ENCODE results near the gene UBR4.

Gene UBR4

DNA sequence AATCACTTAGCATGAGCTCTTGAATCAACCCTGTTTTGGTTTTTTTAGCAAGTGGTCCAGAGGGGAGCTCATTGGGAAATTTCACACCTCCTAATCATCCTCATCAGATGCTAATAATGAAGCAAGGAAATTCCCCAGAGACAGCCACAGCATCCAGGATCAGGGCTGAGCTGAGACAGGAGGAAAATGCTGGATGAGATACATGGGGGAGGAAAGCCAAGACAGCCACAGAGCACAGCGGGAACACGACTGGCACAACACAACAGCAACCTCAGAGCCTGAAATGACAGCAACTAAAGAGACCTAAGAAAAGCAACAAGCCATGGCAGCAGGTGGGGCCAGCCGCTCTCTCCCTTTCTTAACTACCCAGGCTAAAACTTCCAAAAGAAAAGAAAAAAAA lies 70.4 kb downstream of the UBR4 start:
- DNase-seq (ENCODE audit: low read depth): no peak

DNA sequence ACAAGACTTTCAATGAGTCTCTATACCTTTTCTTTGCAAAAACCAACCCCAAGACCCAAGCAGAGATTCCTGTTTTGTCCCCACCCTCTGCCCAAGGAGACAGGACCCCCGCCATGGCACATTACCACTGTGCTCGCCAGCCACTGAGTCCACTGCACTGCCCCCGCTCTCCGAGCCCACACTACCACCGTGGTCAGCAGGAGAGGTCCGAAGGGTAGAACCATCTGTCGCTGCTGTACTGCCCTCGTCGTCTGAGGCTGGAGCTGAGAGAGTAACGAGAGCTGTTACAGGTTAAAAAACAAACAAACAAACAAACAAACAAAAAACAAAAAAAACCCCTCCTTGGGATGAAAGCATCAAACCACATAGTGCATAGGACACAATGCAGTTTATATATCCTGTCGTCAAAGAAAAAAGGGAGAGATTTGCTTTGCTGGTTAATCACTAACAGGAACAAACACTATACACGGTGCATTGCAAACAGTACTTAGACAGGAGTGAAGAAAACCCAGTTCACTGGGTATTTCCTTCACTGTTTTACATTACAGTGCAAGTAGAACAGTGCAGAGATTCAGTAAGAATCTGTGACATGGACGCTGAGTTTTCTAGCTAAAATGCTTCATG lies 71.0 kb downstream of the UBR4 start:
- DNase-seq (ENCODE audit: low read depth): no peak

DNA sequence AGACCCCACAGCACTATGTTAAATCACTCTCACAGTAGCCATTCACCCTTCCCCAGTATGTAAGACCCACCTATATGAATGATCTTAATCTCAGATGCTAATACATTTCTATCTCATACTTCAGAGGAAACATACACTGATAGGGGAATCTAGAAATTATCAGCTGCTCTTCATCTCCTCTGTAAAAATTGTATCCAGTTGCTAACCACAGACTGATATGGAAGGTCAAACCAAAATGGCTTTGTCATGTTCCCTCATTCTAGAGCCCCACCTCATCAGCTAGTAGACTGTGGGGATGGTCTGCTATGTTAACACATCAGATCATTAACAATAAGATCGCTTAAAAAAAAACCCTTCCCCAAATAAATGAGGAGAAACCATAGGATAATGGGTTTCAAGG lies 71.7 kb downstream of the UBR4 start:
- DNase-seq (ENCODE audit: low read depth): no peak

DNA sequence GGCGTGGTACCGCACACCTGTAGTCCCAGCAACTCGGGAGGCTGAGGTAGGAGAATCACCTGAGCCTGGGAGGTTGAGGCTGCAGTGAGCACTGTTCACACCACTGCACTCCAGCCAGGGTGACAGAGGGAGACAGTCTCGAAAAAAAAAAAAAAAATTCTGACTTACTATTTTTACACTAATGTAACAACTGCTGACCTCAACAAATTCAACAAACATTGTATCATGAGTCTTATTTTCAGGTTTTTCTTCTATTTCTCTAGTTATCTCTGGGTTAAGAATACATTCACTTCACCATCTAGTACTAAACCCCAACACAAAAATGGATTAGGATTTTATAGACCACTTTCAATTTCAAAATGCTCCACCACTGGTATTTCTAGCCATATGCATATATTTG lies 72.9 kb downstream of the UBR4 start:
- DNase-seq (ENCODE audit: low read depth): no peak

DNA sequence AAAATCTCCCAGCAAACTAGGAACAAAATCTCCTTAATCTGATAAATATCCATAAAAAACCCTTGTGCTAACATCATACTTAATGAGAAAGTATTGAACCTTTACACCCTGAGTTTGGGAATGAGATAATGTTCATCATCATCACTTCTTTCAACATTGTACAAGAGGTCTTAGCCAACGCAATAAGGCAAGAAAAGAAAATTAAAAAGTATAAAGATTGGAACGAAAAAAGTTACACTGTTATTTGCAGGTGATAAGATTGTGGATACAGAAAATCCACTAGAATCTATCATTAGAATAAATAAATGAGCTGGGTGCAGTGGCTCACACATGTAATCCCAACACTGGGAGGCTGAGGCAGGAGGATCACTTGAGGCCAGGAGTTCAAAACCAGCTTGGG lies 76.7 kb downstream of the UBR4 start:
- no peak for DNase-seq (ENCODE audit: low read depth)

DNA sequence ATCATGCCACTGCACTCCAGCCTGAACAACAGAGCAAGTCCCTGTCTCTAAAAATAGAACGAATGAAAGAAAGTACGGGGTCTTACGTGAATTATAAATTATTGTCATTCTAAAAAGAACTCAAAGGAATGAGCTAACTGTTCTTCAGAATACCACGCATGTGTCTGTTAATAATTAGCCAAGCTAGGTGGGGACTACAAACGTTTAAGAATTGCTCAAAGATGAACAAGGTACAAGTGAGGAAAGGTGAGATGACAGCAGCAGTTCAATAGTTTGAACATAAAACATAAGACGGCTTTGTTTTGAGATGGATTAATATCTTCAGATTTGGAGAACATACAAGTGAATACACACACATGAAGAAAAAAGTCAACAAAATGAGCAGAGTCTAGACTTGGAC lies 79.6 kb downstream of the UBR4 start:
- DNase-seq (ENCODE audit: low read depth): no peak

DNA sequence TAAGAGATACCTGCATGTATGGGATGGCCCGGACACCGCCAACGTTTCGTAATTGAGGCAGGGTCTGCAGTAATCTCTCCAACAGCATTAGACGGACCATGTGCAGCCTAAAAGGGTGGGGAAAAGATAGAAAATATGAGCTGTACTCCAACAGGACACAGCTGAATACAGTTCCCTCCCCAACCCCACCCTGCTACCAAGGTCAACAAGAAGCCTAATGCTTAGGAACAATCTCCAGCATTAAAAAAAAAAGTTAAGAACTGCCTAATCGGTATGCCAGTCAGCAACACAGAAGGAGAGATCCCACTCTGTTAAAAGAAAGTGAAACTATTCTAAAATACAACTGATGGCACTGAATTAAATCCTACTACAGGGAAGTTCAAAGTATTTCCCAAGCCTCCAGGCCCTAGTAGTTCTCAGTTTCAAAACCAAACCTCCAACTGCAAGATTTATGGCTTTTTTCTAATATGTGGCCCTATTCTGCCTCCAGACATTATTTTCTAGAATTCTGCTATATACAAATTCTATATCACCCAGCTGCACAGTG lies 81.0 kb downstream of the UBR4 start:
- DNase-seq (ENCODE audit: low read depth): no peak

DNA sequence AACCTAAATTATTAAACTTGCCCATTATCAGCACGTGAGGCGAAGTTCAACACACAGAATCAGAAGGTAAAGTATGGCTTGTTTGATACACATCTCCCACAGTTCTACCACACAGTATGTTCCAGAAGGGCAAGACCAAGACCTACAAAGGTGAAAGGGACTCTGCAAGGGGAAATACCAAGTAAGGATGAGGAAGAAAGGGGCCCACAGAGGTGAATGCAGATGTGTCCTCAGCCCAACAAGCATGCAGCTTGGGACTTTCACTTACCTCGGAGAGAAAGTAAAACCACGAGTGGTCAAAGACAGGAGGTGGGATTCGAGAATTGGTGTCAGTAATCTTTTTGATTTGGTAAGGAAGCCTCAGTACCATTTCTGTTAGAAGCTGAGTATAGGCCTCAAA lies 85.8 kb downstream of the UBR4 start:
- DNase-seq (ENCODE audit: low read depth): no peak

DNA sequence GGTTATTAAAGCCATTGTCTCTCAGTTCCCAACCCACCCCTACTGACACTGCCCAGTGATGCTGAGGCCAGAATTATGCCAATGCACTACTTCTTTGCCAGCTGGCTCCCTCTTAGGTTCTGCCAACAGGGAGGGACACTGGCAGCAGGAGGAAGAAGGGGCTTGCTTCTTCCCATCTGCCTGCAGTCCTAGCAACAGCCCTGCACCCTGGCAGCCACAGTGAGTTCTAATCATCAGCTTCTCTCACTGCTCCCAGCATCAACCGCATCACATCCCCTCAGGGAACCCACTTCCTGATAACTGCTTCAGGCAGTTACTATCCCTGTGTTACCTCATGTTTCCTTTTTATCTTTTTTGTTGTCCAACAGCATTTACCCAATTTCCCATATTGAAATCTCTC lies 86.2 kb downstream of the UBR4 start:
- DNase-seq (ENCODE audit: low read depth): no peak

DNA sequence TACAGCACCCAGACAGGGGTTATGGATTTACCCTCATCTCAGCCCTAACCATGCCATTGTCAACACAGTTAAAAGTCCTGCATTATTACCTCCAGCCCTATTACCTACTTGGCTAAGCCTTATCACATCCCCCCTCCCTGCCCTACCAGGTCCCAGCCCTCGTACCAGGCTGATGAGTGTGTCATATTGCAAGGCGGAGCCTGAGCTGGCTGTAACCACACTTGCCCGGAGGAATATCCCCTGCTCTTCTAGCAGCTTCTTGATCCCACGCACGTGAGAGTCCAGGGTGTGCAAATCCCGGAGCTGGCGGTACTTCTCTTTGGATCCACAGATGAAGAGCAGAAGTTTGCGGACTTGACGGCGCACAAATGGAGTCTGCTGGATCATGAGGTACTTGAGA lies 87.4 kb downstream of the UBR4 start:
- no peak for DNase-seq (ENCODE audit: low read depth)

DNA sequence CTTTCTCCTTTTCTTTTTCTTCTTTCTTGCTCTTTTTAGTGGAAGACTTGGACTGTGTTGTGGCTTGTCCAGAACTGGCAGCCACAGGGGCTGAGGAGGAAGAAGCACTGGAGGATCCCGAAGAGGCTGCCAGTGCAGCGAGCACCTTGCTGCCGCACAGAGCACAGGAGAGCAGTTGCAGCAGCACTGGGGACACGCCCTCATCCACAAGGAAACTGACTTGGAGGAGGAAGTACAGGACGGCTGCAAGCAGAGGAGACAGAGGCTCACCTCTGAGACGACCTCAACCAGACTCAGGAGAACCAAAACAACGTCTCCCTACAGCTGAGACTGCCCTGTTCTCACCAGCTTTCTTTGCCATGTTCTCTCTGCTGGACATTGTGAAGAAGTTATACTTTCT lies 88.9 kb downstream of the UBR4 start:
- no peak for DNase-seq (ENCODE audit: low read depth)

DNA sequence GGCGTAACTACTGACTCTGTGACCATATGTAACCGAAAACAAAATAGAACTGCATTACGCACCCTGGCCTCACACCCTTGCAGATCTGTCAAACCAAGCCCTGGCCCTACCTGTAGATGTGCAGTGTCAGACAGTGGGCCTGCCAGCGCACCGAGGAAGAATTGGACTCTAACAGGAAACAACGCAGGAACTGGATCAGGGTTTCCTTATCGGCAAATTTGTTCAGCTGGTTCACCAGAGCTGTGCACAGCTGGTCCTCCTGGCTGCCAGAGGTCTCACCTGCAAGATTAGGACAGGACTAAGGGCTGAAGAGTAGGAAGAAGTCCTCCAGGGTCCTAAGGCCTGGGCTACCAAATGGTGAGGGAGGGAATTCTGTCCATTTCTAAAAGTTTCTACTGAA lies 90.0 kb downstream of the UBR4 start:
- DNase-seq (ENCODE audit: low read depth): no peak

DNA sequence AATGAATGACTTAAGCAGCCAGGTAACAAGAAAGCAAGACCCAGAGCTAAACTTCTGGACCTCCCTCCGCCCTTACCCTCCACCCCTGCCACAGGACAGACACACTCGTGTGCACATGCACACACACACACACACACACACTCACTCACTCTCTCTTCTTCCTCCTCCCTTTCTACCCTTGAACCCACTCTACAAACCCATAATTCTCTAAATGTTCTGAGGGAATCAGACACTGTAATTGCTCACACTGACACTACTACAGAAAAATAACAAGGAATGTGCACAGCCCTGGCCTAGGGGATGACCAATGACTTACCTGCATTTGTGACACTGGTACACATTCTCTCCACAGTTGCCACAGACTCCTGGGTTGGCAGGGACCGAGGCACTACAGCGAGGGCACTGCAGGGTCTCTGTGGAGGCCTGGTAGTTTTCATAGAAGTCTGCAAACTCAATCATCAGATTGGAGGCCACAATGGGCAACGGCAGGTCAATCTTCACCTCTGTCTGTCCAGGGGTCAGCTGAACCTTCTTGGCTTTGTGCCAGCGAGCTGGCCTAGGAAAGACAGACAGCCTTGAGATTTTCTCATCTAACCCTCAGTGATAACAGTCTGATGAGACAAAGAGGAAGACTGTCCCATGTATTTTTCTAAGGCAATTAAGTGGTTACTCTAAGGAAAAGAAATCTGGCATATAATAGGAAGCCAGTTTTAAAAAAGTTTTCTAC lies 94.8 kb downstream of the UBR4 start:
- no peak for DNase-seq (ENCODE audit: low read depth)

DNA sequence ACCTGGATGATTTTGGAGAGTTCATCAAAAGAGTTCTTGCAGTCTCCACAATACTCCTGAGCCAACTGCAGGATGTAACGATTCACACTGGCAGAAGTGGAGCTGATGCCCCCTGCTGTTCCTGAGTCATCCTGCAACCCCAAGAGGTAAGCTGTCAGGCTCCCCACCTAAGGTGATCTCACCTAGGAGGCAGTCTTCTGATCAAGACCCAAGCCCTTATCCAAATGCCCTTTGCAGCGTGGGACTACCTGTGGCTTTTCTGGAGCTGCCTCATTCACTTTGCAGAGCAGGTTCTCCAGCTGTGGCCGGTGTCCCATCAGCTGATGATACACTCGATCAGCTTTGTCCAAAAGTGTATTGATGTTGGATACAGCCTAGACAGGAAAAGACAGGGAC lies 96.4 kb downstream of the UBR4 start:
- DNase-seq (ENCODE audit: low read depth): peak; percentile 11

DNA sequence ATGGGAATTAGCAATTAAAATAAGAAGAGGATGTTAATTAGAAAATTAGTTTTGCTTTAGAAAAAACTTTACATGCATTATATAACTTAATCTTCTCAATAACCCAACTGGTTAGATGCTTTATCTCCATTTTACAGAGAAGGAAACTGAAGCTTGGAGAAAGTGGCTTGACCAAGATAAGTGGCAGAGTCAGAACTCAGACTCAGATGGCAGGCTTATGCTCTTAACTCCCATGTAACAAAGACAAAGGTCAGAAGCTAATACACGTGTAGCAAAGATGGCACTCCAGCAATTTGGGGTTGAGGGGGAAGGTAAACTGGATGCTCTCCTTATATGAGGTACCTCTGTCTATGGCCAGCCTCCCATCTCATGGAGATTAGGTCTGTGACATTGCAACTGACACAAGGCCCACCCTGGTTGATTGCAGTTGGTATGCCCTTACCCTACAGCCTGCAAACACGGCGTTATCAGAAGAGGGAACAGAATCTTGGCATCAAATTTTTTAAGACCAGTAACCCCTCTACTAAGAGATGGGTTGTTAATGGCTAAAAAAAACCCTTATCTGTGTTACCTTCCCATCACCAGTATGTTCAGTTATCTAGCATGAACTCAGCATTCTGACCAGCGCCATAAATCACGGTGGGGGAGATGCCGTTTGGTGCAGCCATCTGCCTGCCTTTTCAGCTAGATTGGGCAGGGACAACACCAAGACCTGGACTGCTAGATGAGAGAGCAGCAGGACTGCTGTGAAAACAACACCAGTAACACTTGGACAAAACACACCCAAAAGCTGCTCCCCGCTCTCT lies 97.0 kb downstream of the UBR4 start:
- DNase-seq (ENCODE audit: low read depth): no peak

DNA sequence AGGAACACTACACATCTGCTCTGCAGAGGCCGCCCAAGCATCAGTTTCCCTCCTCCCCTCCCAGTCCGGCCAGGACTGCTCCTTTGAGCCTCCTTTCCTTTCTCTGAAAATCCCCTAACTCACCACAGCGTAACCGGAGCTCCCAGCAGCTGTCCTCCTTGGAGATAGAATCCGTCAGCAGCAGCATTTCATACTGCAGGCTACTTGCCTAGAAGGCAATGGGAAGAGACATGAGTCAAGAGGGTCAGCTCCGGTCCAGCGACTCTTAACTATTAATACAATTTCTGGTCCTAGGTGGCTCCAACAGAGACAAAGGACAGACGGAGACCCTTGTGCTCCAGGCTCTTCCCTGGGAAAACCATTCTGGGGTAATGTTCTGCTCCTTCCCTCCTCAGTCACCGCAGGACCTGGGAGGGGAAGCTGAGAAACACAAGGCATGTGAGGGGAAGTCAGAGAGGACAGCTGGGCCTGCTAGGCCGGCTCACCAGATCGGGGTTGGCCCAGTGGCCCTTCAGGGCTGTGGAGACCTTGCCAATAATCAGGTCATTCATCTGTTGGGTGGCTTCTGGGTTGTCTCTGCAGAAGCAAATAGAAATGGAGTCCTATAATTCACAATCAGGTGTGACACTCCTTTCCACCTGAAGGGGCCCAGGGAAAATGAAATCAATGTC lies 99.7 kb downstream of the UBR4 start:
- no peak for DNase-seq (ENCODE audit: low read depth)

DNA sequence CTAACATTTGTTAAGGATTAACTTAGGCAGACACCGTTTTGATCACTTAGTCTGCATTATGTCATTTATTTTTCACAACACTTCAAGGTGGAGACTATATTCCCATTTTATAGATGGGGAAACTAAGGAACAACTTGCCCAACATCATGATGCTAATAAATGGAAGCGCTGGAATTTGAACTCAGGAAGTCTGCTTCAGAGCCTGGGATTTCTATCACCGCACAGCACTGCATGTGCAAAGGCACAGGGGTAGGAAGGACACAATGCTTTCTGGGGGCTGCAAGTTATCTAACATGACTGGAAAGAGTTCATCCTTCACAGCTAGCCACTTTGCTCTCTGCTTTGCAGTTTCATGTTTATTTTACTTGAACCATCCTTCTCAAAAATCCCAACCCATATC lies 100.5 kb downstream of the UBR4 start:
- no peak for DNase-seq (ENCODE audit: low read depth)

DNA sequence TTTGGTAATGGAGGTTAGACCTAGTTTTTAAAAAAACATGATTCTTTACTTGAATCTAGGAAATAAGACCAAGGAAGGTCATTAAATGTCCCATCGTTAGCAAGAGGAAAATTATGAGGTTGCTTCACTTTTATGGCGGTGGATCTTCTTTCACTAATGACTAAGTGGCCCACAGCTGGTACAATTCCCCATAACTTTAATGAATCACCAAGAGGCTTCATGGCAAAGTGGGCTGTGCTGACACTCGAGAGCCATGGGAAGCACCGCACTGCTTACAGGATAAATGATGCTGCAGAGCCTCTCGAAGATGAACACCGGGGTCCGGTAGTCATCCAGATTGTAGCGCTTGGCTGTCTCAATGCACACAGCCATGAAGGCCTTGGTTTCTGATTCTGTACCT lies 108.8 kb downstream of the UBR4 start:
- no peak for DNase-seq (ENCODE audit: low read depth)

DNA sequence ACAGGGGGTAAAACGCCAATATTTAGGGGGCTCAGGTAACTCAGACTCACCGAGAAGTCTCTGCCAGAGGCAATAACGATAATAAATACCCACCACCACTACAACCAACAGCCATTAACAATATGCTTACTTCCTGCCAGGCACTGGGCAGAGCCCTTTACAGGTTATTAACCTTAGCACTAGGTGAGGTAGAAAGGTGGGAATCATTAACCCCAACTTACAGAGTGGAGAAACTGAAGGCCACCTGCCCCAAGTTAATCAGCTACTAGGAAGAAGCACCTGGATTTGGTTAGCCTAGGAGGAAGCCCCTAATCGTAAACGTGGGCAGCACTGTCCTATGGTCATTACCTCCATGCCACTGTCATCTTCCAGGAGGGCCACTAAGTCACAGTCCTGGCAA lies 110.0 kb downstream of the UBR4 start:
- DNase-seq (ENCODE audit: low read depth): no peak

DNA sequence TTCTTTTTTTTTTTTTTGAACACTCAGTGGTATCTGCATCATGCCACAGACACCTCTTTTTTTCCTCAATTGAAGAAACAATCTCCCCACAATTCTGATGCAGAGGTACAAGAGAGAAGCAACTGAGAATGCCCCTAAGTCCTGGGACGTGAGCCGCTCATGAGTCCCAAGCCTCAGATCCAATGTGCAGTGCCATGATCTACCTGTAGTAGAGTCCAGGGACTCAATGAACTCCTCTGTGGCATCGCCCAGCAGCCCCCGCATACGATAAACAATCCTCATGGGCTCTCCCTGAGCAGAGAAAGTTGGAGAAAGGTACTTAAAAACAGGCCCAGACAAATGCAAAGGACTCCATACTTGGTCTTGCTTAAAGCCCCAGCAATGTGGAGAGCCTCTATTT lies 113.1 kb downstream of the UBR4 start:
- DNase-seq (ENCODE audit: low read depth): no peak

DNA sequence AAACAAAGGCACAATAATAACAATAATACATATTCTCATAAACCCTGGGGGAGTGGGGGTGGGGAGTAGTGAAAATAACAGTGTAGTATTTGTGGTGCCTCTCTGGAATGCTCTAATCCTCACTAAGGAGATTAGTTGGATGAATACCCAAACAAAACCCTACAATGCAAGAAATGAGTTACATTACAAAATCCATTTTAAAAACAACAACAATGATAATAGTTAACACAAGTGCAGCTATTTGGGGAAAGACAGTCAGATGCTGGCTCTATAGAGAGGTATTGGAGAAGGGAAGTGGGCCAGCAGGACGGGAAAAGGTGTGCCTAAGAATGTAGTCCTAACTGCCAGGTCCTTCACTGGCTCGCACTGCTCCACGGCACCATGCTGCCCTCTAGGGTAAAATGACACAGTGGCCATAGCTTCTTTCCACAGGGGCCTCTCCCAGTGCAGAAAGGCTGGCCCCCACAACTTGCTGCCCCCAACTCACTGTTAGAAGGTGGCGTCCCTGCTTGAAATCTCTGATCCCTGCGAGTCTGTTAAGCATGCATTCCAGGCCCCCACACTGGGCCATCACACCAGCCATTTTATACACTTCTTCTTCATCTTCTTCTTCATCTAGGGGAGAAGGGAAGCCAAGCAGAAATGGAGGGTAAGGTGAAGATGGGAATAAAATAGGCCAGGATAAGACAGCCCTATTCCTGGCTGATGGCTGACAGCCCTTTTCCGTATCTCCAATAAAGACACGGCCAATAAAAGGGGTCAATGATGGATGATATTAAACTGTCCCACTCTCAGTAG lies 113.8 kb downstream of the UBR4 start:
- no peak for DNase-seq (ENCODE audit: low read depth)

Measured in stimulated activated CD4-positive, alpha-beta T cell treated with anti-CD3 and anti-CD28 coated beads, Interleukin-2, amount 100 ng/mL, for 4 hours (primary cell).